Peyer's patch (tissue), 4 donors: ENCODE data around the gene POLR2L.

ENCODE experiments used
- POLR2A ChIP-seq, 2 donors: fragments of 450-650 bp; IDR thresholded peaks; one replicate each; pipeline ENCODE4 v1.5.1; 2017; ENCODE audit warnings: antibody characterized with exemption in 2 of 2, mild to moderate bottlenecking in 2 of 2, moderate library complexity in 2 of 2
- TF ChIP-seq, protein P1 (sequence below), 6 experiments: fragments of 450-650 bp in 4 of 6; fragments of 200-600 bp in 2 of 6; sonication (generic) in 1 of 6; IDR thresholded peaks; one replicate each; pipeline ENCODE4 v1.5.1; 2017 to 2019; ENCODE audit warnings: antibody characterized with exemption in 6 of 6, mild to moderate bottlenecking in 3 of 6, moderate library complexity in 1 of 6

DNA sequence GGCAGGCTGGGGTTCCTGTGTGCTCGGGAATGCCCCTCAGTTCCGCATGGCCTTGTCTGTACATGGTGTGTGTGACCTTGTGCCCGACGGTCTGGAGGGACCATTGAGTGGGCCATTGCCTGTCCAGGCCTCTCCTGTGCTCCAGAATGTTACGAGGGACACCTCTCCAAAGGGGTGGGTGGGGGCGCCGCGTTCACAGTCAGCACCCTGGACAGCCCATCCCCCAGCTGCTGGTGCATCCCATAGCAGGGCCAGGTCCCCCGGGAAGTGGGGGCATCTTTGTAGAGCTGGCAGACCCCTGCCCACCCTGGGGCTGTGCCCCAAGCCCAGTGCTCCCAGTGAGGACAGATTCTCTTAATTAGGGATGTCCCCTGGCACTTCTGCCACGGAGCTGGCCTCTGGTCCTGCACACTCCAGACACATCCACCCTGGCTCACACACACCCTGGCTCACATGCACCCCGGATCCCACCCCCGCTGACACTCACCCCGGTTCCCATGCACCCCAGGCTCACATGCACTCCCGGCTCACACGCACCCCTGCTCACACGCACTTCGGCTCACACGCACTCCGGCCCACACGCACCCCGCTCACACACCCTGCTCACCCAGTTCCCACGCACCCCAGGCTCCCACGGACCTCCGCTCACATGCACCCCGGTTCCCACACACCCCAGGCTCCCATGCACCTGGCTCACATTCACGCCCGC is 15.9 kb upstream of the POLR2L start:
- TF ChIP-seq, protein P1, sequence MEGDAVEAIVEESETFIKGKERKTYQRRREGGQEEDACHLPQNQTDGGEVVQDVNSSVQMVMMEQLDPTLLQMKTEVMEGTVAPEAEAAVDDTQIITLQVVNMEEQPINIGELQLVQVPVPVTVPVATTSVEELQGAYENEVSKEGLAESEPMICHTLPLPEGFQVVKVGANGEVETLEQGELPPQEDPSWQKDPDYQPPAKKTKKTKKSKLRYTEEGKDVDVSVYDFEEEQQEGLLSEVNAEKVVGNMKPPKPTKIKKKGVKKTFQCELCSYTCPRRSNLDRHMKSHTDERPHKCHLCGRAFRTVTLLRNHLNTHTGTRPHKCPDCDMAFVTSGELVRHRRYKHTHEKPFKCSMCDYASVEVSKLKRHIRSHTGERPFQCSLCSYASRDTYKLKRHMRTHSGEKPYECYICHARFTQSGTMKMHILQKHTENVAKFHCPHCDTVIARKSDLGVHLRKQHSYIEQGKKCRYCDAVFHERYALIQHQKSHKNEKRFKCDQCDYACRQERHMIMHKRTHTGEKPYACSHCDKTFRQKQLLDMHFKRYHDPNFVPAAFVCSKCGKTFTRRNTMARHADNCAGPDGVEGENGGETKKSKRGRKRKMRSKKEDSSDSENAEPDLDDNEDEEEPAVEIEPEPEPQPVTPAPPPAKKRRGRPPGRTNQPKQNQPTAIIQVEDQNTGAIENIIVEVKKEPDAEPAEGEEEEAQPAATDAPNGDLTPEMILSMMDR (IDR thresholded peaks at IDR 0.05), result no peak
- TF ChIP-seq POLR2A (IDR thresholded peaks at IDR 0.05), result no peak
